PC-9 (cell line): ENCODE data around the gene PPIL1. TPM values are rescaled to one million over a fixed set of nuclear protein-coding genes. Genes with fewer than 3 reads are reported as not detected.

Experiments
- BruUV-seq: library from RNA; stranded (reverse); fragments of 400-500 nt; replicated peaks from 2 replicates; lab custom pipeline; 2021; lab: Mats Ljungman, UMichigan
- CTCF ChIA-PET: fragments of 300-600 bp; sonication (Branson Sonifier 250); formaldehyde crosslinking; loops from one replicate; lab custom pipeline; 2022; ENCODE audit warnings: antibody characterized with exemption; lab: Charles Lee
- POLR2A ChIA-PET: fragments of 300-600 bp; sonication (Branson Sonifier 250); formaldehyde crosslinking; loops from one replicate; lab custom pipeline; 2022; ENCODE audit warnings: antibody characterized with exemption; ENCODE audit not compliant: unreplicated experiment; lab: Charles Lee
- DNase-seq, 2 experiments: peaks; one replicate each; pipeline versions ENCODE4 v3.0.0 to v3.0.0-alpha.2; 2015 to 2022; ENCODE audit warnings: mixed read lengths in 1 of 2
- H2AFZ ChIP-seq: fragments of 200-600 bp; sonication (generic); 2 replicates; pipeline ENCODE4 v1.8.1; 2017; ENCODE audit warnings: antibody characterized with exemption
- H3F3A ChIP-seq: fragments of 200-600 bp; sonication (generic); 2 replicates; pipeline ENCODE4 v1.8.1; 2017; ENCODE audit warnings: antibody characterized with exemption, mild to moderate bottlenecking, low read depth; ENCODE audit not compliant: insufficient read depth
- H3K27ac ChIP-seq: fragments of 200-600 bp; sonication (generic); 2 replicates; pipeline ENCODE4 v1.6.1; 2016; ENCODE audit warnings: mixed run types
- H3K27me3 ChIP-seq: fragments of 200-600 bp; sonication (generic); 2 replicates; pipeline ENCODE4 v1.6.1; 2016; ENCODE audit warnings: low read depth, mixed run types; ENCODE audit not compliant: insufficient read depth
- H3K36me3 ChIP-seq: fragments of 200-600 bp; sonication (generic); 2 replicates; pipeline ENCODE4 v1.6.1; 2016; ENCODE audit warnings: low read depth, mixed run types
- H3K4me1 ChIP-seq: fragments of 200-600 bp; sonication (generic); replicated peaks from 2 replicates; pipeline ENCODE4 v1.6.1; 2016; ENCODE audit warnings: mixed run types; ENCODE audit not compliant: insufficient read depth
- H3K4me2 ChIP-seq: fragments of 200-600 bp; sonication (generic); 2 replicates; pipeline ENCODE4 v1.6.1; 2017; ENCODE audit warnings: mixed run types
- H3K4me3 ChIP-seq: fragments of 200-600 bp; sonication (generic); 2 replicates; pipeline ENCODE4 v1.6.1; 2016; ENCODE audit warnings: mixed run types
- H3K79me2 ChIP-seq: fragments of 200-600 bp; sonication (generic); 2 replicates; pipeline ENCODE4 v1.6.1; 2017; ENCODE audit warnings: low read depth, mixed run types
- H3K9me2 ChIP-seq: fragments of 200-600 bp; sonication (generic); 2 replicates; pipeline ENCODE4 v1.8.1; 2017; ENCODE audit warnings: mild to moderate bottlenecking; ENCODE audit not compliant: insufficient read depth
- H3K9me3 ChIP-seq: fragments of 200-600 bp; sonication (generic); 2 replicates; pipeline ENCODE4 v1.8.1; 2016; ENCODE audit warnings: low read depth; ENCODE audit not compliant: insufficient read depth
- H4K20me1 ChIP-seq: fragments of 200-600 bp; sonication (generic); 2 replicates; pipeline ENCODE4 v1.8.1; 2017; ENCODE audit not compliant: insufficient read depth
- EZH2 ChIP-seq: fragments of 200-600 bp; sonication (generic); IDR thresholded peaks from 2 replicates; pipeline ENCODE4 v1.8.0; 2017; ENCODE audit warnings: antibody characterized with exemption, low read depth
- intact Hi-C: fragments of 100-400 bp; cut with micrococcal nuclease; formaldehyde crosslinking; loops from one replicate; pipeline ENCODE4 v1.10.0; 2022; ENCODE audit not compliant: unreplicated experiment
- total RNA-seq: library from RNA; stranded (reverse); gene quantifications from 2 replicates; pipeline ENCODE4 v1.2.3, GENCODE V29; 2021
- TF ChIP-seq, protein P1 (sequence below): fragments of 200-600 bp; sonication (generic); conservative IDR thresholded peaks from 2 replicates; pipeline ENCODE4 v1.6.1; 2017; ENCODE audit warnings: mixed run types, antibody characterized with exemption, mild to moderate bottlenecking, moderate library complexity

Gene PPIL1
- total RNA-seq, 1 experiment from 2014 or later = 28.4 TPM

DNA sequence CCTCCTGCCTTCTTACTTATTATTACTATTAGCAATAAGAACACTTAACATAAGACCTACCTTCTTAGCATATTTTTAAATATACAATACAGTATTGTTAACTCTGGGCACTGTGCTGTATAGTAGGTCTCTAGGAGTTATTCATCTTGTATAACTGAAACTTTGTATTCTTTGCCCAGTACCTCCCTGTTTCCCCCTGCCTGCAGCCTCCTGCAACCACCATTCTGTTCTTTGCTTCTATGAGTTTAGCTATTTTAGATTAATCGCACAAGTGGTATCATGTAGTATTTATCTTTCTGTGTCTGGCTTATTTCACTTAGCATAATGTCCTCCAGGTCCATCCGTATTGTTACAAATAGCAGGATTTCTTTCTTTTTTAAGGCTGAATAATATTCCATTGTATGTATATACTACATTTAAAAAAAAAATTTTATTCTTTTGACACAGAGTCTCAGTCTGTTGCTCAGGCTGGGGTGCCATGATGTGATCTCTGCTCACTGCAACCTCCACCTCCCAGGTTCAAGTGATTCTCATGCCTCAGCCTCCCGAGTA is 15.6 kb upstream of the PPIL1 start:
- ChIA-PET POLR2A (interaction anchor here (0.6 kb wide), 1 partner anchor 128 kb away, joined by 10 read pairs; no protein-coding TSS in a partner anchor), CTCF (no interaction called here)
- no peaks in the 10 kb centered on the region for H3K9me3 ChIP-seq
- no peaks in the 10 kb centered on the region for H3K36me3 ChIP-seq
- no peak overlapping the region for H3K27ac ChIP-seq
- H3F3A ChIP-seq = peaks cover 12% of the 10 kb centered on the region; the same call in 1 of the 2 replicates
- intact Hi-C loops = no loop called here
- no peak overlapping the region for H3K4me3 ChIP-seq
- no peak overlapping the region for H2AFZ ChIP-seq
- no peak for DNase-seq
- no TSS peak for BruUV-seq
- peaks cover 22% of the 10 kb centered on the region for H3K79me2 ChIP-seq
- H3K9me2 ChIP-seq = no peaks in the 10 kb centered on the region
- H3K4me2 ChIP-seq = no peak overlapping the region
- H3K27me3 ChIP-seq = no peaks in the 10 kb centered on the region
- peaks cover 14% of the 10 kb centered on the region for H3K4me1 ChIP-seq
- no peaks in the 10 kb centered on the region; the same call in 1 of the 2 replicates for H4K20me1 ChIP-seq
- TF ChIP-seq, protein P1, sequence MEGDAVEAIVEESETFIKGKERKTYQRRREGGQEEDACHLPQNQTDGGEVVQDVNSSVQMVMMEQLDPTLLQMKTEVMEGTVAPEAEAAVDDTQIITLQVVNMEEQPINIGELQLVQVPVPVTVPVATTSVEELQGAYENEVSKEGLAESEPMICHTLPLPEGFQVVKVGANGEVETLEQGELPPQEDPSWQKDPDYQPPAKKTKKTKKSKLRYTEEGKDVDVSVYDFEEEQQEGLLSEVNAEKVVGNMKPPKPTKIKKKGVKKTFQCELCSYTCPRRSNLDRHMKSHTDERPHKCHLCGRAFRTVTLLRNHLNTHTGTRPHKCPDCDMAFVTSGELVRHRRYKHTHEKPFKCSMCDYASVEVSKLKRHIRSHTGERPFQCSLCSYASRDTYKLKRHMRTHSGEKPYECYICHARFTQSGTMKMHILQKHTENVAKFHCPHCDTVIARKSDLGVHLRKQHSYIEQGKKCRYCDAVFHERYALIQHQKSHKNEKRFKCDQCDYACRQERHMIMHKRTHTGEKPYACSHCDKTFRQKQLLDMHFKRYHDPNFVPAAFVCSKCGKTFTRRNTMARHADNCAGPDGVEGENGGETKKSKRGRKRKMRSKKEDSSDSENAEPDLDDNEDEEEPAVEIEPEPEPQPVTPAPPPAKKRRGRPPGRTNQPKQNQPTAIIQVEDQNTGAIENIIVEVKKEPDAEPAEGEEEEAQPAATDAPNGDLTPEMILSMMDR = no peak
- no peak for TF ChIP-seq EZH2

DNA sequence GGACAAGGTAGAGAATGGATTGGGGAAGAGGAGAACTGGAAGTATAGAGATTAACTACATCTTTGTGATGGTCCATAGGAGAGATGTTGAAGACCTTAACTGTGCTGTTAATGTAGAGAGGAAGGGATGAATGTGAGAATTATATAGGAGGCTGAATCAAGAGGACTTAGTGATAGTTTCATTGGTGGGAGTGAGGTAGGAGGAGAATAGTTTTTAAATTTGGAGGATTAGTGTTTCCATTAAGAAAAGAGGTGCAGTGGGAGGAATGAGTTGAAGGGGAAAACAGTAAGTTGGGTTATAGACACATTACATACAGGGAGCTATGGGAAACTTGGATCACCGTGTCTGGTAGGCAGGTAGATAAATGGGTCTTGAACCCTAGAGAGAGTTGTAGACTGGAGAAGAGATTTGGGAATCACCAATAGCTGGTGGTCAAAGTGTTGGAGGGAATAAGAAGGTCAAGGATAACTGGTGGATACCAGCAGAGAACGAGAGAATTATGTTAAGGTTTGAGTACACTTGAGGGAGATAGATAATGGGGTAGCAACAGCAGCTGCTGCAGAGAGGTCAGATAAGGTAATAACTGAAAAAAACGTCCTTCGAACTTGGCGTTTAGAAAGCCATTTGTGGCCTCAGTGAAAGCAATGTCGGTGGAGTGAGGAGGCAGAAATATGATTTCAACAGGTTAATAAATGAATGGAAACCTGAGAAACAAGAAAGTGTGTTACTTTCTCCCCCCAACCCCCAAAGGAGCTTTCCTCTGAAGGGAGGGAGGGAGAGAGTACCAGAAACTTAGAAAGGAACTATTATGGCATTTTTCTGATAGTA is 14.3 kb upstream of the PPIL1 start:
- Histone ChIP-seq H3K4me3 (no peak overlapping the region), H2AFZ (no peak overlapping the region), H3F3A (0 out of 2 replicates have a peak, but pooled peaks cover 6% of the 10 kb centered on the region), H3K4me2 (no peak overlapping the region), H4K20me1 (no peaks in the 10 kb centered on the region; the same call in 1 of the 2 replicates), H3K79me2 (peaks cover 22% of the 10 kb centered on the region), H3K9me3 (no peaks in the 10 kb centered on the region), H3K9me2 (no peaks in the 10 kb centered on the region), H3K27me3 (no peaks in the 10 kb centered on the region), H3K36me3 (no peaks in the 10 kb centered on the region), H3K27ac (no peak overlapping the region), H3K4me1 (peaks cover 19% of the 10 kb centered on the region)
- DNase-seq = no peak
- BruUV-seq = no TSS peak
- intact Hi-C loops = loop anchor here (10.0 kb wide), 1 partner anchor 316 kb away; no protein-coding TSS in a partner anchor
- POLR2A ChIA-PET = interaction anchor here (0.6 kb wide), 1 partner anchor 14 kb away, joined by 5 read pairs; the partner anchor contains the start of gene PPIL1
- no peak for TF ChIP-seq EZH2
- TF ChIP-seq, protein P1 = no peak
- CTCF ChIA-PET = interaction anchor here (0.8 kb wide), 1 partner anchor 130 kb away, joined by 3 read pairs; no protein-coding TSS in a partner anchor

DNA sequence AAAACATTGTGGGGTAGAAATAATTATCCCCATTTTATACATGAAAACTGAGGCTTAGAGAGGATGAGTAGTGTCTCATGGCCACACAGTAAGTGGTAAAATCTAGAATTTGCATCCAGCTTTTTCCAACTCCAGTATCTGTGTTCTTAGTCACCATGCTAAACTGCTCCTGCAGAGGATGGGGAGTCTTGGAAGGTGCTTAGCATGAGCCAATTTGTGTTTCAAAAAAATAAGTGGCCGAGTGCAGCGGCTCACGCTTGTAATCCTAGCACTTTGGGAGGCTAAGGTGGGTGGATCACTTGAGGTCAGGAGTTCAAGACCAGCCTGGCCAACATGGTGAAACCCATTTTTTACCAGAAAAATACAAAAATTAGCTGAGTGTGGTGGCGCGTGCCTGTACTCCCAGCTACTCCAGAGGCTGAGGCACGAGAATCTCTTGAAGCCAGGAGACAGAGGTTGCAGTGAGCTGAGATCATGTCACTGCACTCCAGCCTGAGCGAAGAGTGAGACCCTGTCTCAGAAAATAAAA is 13.6 kb upstream of the PPIL1 start:
- BruUV-seq = no TSS peak
- Histone ChIP-seq H3K4me1 (peaks cover 19% of the 10 kb centered on the region), H3K9me2 (no peaks in the 10 kb centered on the region), H3F3A (0 out of 2 replicates have a peak, but pooled peaks cover 6% of the 10 kb centered on the region), H3K36me3 (no peaks in the 10 kb centered on the region), H3K4me3 (no peak overlapping the region), H2AFZ (no peak overlapping the region), H3K9me3 (no peaks in the 10 kb centered on the region), H3K27me3 (no peaks in the 10 kb centered on the region), H4K20me1 (no peaks in the 10 kb centered on the region; the same call in 1 of the 2 replicates), H3K79me2 (peaks cover 22% of the 10 kb centered on the region), H3K27ac (no peak overlapping the region), H3K4me2 (no peak overlapping the region)
- DNase-seq = no peak
- CTCF ChIA-PET = no interaction called here
- TF ChIP-seq, protein P1 = no peak
- TF ChIP-seq EZH2 = no peak
- POLR2A ChIA-PET = no interaction called here
- intact Hi-C loops = loop anchor here (10.0 kb wide), 1 partner anchor 317 kb away; no protein-coding TSS in a partner anchor
